Activated naive CD4-positive, alpha-beta T cell treated with Interleukin-2 at 50 U/mL for 16 hours (primary cell): ENCODE measurements around the gene SLC7A14.

ENCODE experiments used
- DNase-seq: peaks from one replicate; pipeline ENCODE4 v3.0.0-alpha.2; 2020

The SLC7A14 gene

DNA sequence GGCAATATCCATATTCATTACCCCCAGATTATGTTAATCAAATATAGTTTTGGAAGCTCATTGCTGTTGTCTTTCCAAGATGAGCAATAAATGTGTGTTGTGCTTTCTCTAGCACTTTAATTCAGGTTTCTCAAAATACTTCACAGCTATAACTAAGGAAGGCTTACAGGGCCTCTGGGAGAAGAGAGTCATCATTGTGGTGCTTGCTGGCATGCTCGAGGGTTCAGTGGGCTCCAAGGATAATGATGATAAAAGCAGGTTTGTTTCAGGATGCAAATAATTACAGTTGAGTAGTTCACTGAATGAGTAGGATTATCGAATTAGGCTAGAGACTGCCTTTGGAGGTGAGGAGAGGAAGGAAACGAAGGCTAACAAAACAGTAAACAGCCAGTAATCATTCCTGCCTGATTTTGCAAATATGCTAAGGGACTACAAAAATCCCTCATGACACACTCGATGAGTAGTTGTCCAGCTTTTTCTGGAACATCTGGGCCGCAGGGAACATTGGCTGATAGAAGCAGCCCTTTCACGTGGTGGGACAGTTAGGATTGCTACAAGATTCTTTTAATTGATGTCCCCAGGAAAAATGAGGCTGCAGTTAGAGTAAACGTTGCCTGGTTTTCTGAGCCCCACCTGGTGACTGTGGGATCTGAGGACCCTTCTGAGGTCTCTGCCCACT lies 54.1 kb downstream of the SLC7A14 start:
- no peak for DNase-seq

- DNase-seq: no peak
Measured at GRCh38 chr3:170531054-170531453, 54.8 kb downstream of the SLC7A14 start.

GRCh38 chr3:170529912-170530311 lies 56.0 kb downstream of the SLC7A14 start:
- DNase-seq: no peak

- no peak for DNase-seq
Measured at GRCh38 chr3:170529346-170529745, 56.5 kb downstream of the SLC7A14 start.

DNA sequence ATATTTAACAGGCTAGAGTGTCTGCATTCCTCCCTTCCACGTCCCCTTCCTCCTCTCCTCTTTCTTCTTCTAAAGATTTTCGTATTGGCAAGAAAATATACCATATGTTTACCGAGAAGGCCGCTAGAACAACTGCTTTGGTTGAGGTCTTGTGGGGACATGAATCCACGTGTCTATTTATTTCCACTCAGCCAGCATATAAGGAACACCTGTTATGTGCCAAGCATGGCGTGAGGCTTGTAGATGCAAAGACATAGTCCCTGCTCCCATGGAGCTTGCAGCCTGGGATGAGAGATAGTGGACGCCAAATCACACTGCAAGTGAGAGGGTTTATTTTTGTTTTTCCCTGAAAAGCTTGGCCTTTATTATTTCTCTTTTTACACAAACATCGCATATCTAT lies 57.1 kb downstream of the SLC7A14 start:
- DNase-seq: no peak

DNA sequence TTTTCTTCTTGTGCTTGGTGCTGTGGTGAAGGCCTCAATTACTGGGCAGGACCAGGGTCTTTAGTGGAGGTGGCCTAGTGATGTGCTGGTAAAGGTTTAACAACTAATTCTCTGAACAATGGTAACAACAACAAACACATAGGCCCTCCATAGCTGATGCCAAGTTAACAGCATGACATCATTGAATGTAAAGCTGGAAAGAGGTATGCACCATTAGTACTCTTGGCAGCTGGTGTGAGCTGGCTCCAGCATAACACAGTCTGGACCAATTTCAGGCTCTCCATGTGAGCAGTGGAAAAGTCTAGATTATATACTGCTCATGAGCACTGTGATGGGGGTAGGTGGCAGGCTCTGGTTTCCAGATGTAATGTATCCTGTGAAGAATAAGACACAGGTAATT lies 61.8 kb downstream of the SLC7A14 start:
- no peak for DNase-seq

- no peak for DNase-seq
Measured at GRCh38 chr3:170523248-170523647, 62.6 kb downstream of the SLC7A14 start.

- DNase-seq: no peak
Measured at GRCh38 chr3:170522201-170522600, 63.7 kb downstream of the SLC7A14 start.

- no peak for DNase-seq
Measured at GRCh38 chr3:170520996-170521395, 64.9 kb downstream of the SLC7A14 start.

DNA sequence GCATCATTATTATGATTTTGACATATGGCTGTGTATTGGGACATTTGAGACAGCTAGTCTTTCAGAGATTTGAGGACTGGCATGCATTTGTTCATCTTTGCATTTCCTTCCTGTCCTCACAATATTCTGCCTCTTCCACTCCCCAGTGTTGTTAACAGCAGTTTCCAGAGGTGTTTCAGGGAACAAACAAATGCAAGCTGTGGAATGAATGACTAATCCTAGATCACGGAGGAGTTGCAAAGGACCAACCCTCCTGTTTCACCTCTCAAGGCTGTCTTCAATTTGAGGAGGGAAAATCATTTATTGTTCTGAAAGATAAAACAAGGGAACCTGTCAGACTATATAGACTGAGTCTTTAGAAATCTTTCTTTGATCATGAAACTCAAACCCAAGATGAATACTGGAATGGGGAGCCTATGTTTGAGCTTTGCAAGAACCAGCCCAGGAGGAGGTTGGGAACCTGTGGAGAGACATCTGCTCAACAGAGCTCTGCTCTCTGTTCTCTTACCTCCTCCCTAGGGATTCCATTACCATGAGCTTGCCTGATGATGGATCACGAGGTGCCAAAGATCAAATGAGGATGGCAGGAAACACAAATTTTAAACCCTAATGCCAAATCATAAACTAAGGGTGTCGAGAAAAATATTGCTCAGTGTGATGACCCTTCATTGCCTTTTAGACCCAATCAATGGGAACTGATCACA lies 68.5 kb downstream of the SLC7A14 start:
- no peak for DNase-seq

DNA sequence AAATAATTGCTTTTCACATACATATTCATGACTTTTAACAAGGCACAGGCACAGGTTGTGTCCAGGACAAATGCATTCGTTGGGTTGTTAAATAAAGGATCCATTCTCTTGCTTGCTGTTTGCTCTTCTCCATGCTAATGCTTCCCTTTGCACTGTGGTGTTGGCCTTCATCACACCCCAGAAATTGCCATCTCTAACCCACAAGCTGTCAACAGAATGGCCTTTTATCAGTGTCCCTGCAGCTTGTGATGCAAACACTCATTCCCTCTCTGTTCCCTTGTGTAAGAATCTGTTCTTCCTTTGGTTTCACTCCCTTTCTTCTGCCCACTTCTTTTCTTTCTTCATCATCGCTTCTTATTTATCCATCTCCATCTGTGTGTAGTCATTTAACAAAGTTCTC lies 72.2 kb downstream of the SLC7A14 start:
- DNase-seq: no peak

GRCh38 chr3:170511371-170511770 lies 74.5 kb downstream of the SLC7A14 start:
- DNase-seq: no peak

DNA sequence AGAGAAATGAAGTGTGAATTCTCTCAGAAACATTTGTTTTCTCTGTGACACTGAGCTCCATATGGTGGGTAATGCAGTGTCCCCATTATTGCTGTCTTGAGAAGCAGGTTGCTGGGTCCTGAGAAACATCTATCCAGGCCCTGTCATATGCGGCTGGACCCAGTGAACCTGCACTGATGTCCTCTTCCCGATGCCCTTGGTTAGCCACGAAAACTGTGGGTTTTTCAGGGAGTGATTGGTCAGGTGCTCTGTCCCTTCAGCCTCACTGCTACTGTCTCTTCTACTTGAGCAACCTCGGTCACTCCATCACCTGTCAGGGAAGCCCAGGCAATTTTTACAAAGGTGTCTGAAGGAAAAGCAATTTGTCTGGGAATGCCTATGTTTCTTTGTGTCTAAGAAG lies 77.0 kb downstream of the SLC7A14 start:
- no peak for DNase-seq

DNA sequence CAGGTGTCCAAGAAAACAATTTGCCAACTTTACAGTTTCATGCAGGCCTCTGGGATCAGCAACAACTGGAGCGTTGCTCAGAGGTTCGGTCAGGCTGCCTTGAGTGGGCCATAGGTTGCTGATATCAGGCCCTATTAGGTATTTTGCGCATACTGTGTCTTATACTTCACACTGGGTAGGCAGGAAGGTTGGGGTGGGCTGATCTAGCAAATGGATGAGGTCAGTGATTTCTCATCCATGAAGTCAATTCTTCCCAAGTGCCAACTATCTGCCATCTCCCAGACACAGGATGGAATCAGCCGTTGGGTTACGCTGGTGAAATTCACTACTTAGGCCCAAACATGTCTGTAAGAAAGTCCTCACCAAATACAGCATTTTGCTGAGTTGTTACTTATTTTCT lies 77.6 kb downstream of the SLC7A14 start:
- no peak for DNase-seq

DNA sequence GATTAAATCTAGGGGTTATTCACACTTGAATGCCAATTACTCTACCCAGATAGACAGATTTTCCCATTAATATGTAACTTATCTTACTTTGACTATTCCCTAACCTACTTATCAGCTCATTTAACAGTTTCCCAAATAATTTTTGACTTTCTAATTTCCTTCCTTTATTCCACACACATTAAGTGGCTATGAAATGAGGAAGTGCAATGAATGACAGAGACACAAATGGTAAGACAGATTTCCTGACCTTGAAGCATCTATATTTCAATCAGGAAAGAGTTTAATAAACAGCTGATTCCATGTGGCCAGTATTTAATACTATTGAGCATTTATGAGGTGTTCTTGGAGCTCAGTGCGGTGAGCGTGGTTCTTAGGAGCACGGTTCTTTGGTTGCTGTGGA lies 78.8 kb downstream of the SLC7A14 start:
- DNase-seq: no peak

GRCh38 chr3:170506556-170506955 lies 79.3 kb downstream of the SLC7A14 start:
- DNase-seq: no peak

DNA sequence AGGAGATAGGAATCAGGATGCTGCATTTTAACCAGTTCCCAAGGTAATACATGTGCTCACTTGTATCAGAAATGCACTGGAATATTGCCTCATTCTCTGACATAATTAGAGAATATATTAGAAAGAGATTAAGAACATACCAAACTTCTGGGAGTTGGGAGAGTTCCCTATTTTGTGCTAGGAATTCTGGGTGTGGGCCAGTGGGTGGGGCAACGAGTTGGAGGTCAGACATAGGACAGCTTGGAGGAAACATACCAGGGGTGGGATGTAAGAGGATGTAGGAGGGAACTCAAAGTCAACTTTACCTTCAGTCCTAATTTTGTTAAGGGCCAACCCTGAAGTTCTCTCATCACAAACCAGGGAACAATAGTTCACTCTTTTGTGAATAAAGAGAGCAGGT lies 83.6 kb downstream of the SLC7A14 start:
- DNase-seq: no peak

DNA sequence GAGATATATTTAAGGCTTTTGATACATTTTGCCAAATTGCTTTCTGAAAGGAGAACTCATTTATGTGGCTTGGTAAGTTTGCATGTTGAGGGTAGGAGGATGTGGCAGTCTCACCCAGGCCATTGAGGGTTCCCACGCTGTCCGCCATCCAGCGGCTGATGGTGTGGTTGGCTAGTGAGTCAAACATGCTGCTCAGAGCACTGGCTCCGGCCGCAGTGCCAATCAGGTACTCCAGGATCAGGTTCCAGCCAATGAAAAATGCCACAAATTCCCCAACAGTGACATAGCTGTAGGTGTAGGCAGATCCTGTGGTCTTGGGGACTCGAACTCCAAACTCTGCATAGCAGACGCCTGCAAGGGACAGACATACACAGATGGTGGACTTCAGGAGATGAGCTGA lies 84.9 kb downstream of the SLC7A14 start:
- DNase-seq: no peak

- DNase-seq: no peak
Measured at GRCh38 chr3:170500462-170500861, 85.4 kb downstream of the SLC7A14 start.

DNA sequence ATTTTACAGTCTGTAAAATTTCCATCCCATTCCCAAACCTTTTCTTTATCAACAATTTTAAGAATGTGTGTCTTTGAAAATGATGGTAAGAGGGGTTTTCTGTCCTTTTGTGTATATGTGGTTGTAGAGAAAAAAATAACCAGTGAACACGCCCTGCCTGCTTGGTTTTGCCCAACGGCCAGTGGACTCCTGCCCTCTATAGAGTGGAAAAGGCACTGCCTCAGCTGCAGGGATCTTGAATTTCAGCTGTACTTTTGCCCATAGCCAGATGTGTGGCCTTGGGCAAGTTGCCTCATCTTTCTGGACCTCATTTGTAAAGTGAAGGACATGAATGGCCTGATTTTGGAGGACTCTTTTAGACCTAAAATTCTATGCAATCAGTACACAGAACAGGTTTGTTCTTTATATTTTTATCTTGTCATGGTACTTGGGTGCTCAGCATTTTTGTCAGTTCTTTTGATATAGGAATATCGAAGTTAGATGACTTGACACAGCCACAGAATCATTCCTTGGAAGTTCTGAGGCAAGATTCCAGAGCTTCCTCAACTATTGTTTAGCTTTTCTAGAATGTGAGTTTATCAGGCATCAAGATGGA lies 86.2 kb downstream of the SLC7A14 start:
- no peak for DNase-seq

GRCh38 chr3:170497207-170498095 lies 88.4 kb downstream of the SLC7A14 start:
- no peak for DNase-seq

- DNase-seq: no peak
Measured at GRCh38 chr3:170496868-170497140, 89.1 kb downstream of the SLC7A14 start.

GRCh38 chr3:170496026-170496867 lies 89.6 kb downstream of the SLC7A14 start:
- no peak for DNase-seq
